IMR-90 (cell line): ENCODE data around the gene ESF1. TPM values are rescaled to one million over a fixed set of nuclear protein-coding genes. Genes with fewer than 3 reads are reported as not detected.

Experiments
- ATAC-seq: fragments of 200-7000 bp; cut with Tn5 transposase; 2 replicates; pipeline ENCODE4 v1.9.1; 2020; ENCODE audit warnings: low read depth, mild to moderate bottlenecking, moderate library complexity
- BruUV-seq: library from RNA; stranded (reverse); fragments of 400-500 nt; replicated peaks from 2 replicates; lab custom pipeline; 2021; lab: Mats Ljungman, UMichigan
- CTCF ChIA-PET: fragments of 300-600 bp; formaldehyde crosslinking; extraction: SDS; loops from one replicate; lab custom pipeline; 2021; ENCODE audit warnings: antibody characterized with exemption; lab: Yijun Ruan, JAX
- POLR2A ChIA-PET: fragments of 300-600 bp; sonication (Branson Sonifier 250); formaldehyde crosslinking; loops from one replicate; lab custom pipeline; 2022; ENCODE audit warnings: antibody characterized with exemption; ENCODE audit not compliant: unreplicated experiment; lab: Charles Lee
- DNase-seq: peaks from one replicate; pipeline ENCODE4 v3.0.0; 2013
- H2AFZ ChIP-seq: replicated peaks from 2 replicates; pipeline ENCODE3; 2013; ENCODE audit warnings: low read length, mild to moderate bottlenecking; ENCODE audit not compliant: poor library complexity
- H2AK5ac ChIP-seq: 2 replicates; pipeline ENCODE4 v1.6.1; 2013; ENCODE audit warnings: low read depth, low read length, inconsistent platforms
- H2AK9ac ChIP-seq: replicated peaks from 2 replicates; pipeline ENCODE3; 2013; ENCODE audit warnings: mild to moderate bottlenecking, low read depth, low read length, moderate library complexity; ENCODE audit not compliant: poor library complexity
- H2BK120ac ChIP-seq: 2 replicates; pipeline ENCODE4 v1.6.1; 2013; ENCODE audit warnings: low read depth, low read length, inconsistent platforms
- H2BK15ac ChIP-seq: 3 replicates; pipeline ENCODE4 v1.6.1; 2013; ENCODE audit warnings: low read depth, low read length, inconsistent platforms
- H2BK20ac ChIP-seq: 2 replicates; pipeline ENCODE4 v1.6.1; 2013; ENCODE audit warnings: low read depth, mild to moderate bottlenecking, inconsistent platforms, low read length, moderate library complexity
- H2BK5ac ChIP-seq: 2 replicates; pipeline ENCODE4 v1.6.1; 2013; ENCODE audit warnings: mild to moderate bottlenecking, low read depth, low read length, inconsistent platforms; ENCODE audit not compliant: poor library complexity, severe bottlenecking
- H3K14ac ChIP-seq: replicated peaks from 2 replicates; pipeline ENCODE4 v1.6.1; 2013; ENCODE audit warnings: low read depth, low read length, inconsistent platforms
- H3K18ac ChIP-seq: 2 replicates; pipeline ENCODE4 v1.6.1; 2013; ENCODE audit warnings: low read depth, low read length, control low read depth
- H3K23ac ChIP-seq: 2 replicates; pipeline ENCODE4 v1.6.1; 2013; ENCODE audit warnings: low read depth, low read length, inconsistent platforms
- H3K27ac ChIP-seq: 2 replicates; pipeline ENCODE4 v1.5.1; 2013; ENCODE audit warnings: mild to moderate bottlenecking, control low read depth, low read length; ENCODE audit not compliant: insufficient read depth
- H3K27me3 ChIP-seq: 2 replicates; pipeline ENCODE4 v1.6.1; 2013; ENCODE audit warnings: low read length; ENCODE audit not compliant: control insufficient read depth, insufficient read depth
- H3K36me3 ChIP-seq: 2 replicates; pipeline ENCODE4 v1.6.1; 2013; ENCODE audit warnings: low read length, mixed read lengths; ENCODE audit not compliant: control insufficient read depth, insufficient read depth
- H3K4ac ChIP-seq: 2 replicates; pipeline ENCODE4 v1.6.1; 2013; ENCODE audit warnings: low read depth, low read length, inconsistent platforms
- H3K4me1 ChIP-seq: 2 replicates; pipeline ENCODE4 v1.6.1; 2013; ENCODE audit warnings: low read length, mixed read lengths; ENCODE audit not compliant: control insufficient read depth, insufficient read depth
- H3K4me2 ChIP-seq: 2 replicates; pipeline ENCODE4 v1.6.1; 2013; ENCODE audit warnings: low read depth, mild to moderate bottlenecking, control low read depth, low read length, moderate library complexity
- H3K4me3 ChIP-seq: 2 replicates; pipeline ENCODE4 v1.5.1; 2013; ENCODE audit warnings: low read depth, mild to moderate bottlenecking, control low read depth, low read length, moderate library complexity; ENCODE audit not compliant: insufficient read depth
- H3K56ac ChIP-seq: 2 replicates; pipeline ENCODE4 v1.6.1; 2013; ENCODE audit warnings: low read length, inconsistent platforms; ENCODE audit not compliant: insufficient read depth; ENCODE audit errors: extremely low read depth
- H3K79me1 ChIP-seq, 2 experiments: 2 replicates each; pipeline ENCODE4 v1.6.1; 2013; ENCODE audit warnings: low read length in 2 of 2, inconsistent platforms in 1 of 2, low read depth in 1 of 2
- H3K9ac ChIP-seq: 2 replicates; pipeline ENCODE4 v1.6.1; 2013; ENCODE audit warnings: low read depth, low read length, control low read depth
- H3K9me1 ChIP-seq: 2 replicates; pipeline ENCODE4 v1.6.1; 2013; ENCODE audit warnings: low read length, inconsistent platforms; ENCODE audit not compliant: insufficient read depth
- H3K9me3 ChIP-seq: 2 replicates; pipeline ENCODE4 v1.6.1; 2013; ENCODE audit warnings: low read length; ENCODE audit not compliant: control insufficient read depth, insufficient read depth
- H4K20me1 ChIP-seq: 2 replicates; pipeline ENCODE4 v1.6.1; 2013; ENCODE audit warnings: low read length, inconsistent platforms; ENCODE audit not compliant: insufficient read depth
- H4K5ac ChIP-seq: 2 replicates; pipeline ENCODE4 v1.6.1; 2013; ENCODE audit warnings: mild to moderate bottlenecking, low read depth, low read length, control low read depth
- H4K8ac ChIP-seq, 2 experiments: 2 replicates each; pipeline ENCODE4 v1.6.1; 2013; ENCODE audit warnings: low read depth in 2 of 2, low read length in 2 of 2, control low read depth in 1 of 2, inconsistent platforms in 1 of 2
- H4K91ac ChIP-seq: 2 replicates; pipeline ENCODE4 v1.6.1; 2013; ENCODE audit warnings: low read depth, low read length, inconsistent platforms; ENCODE audit not compliant: insufficient read depth
- BHLHE40 ChIP-seq: fragments of 150-350 bp; IDR thresholded peaks from 2 replicates; pipeline ENCODE4 v1.6.1; 2016; ENCODE audit warnings: mild to moderate bottlenecking, low read depth, low read length
- CEBPB ChIP-seq: IDR thresholded peaks from 2 replicates; pipeline ENCODE4 v1.6.1; 2012; ENCODE audit warnings: low read depth, low read length, improper control_type of control experiment
- CHD1 ChIP-seq: IDR thresholded peaks from 2 replicates; pipeline ENCODE4 v1.6.1; 2012; ENCODE audit warnings: low read depth, low read length, improper control_type of control experiment
- ELK1 ChIP-seq: fragments of 150-350 bp; IDR thresholded peaks from 2 replicates; pipeline ENCODE4 v1.6.1; 2016; ENCODE audit warnings: low read depth, mild to moderate bottlenecking, low read length, moderate library complexity, borderline replicate concordance
- FOS ChIP-seq: fragments of 150-350 bp; IDR thresholded peaks from 2 replicates; pipeline ENCODE4 v1.6.1; 2016; ENCODE audit warnings: low read depth, low read length
- MAFK ChIP-seq: IDR thresholded peaks from 2 replicates; pipeline ENCODE4 v1.6.1; 2012; ENCODE audit warnings: low read depth, low read length, improper control_type of control experiment
- MAZ ChIP-seq: IDR thresholded peaks from 2 replicates; pipeline ENCODE4 v1.6.1; 2012; ENCODE audit warnings: low read depth, mild to moderate bottlenecking, low read length, improper control_type of control experiment, moderate library complexity, borderline replicate concordance
- MXI1 ChIP-seq: IDR thresholded peaks from 2 replicates; pipeline ENCODE4 v1.6.1; 2012; ENCODE audit warnings: low read depth, mild to moderate bottlenecking, low read length, moderate library complexity, borderline replicate concordance
- NFE2L2 ChIP-seq: fragments of 150-350 bp; IDR thresholded peaks from 2 replicates; pipeline ENCODE4 v1.6.1; 2016; ENCODE audit warnings: low read depth, mild to moderate bottlenecking, low read length
- POLR2A ChIP-seq: IDR thresholded peaks from 2 replicates; pipeline ENCODE4 v1.6.1; 2012; ENCODE audit warnings: mild to moderate bottlenecking, low read depth, low read length
- RAD21 ChIP-seq: IDR thresholded peaks from 2 replicates; pipeline ENCODE4 v1.6.1; 2012; ENCODE audit warnings: low read length, improper control_type of control experiment
- RCOR1 ChIP-seq: IDR thresholded peaks from 2 replicates; pipeline ENCODE4 v1.6.1; 2012; ENCODE audit warnings: mild to moderate bottlenecking, low read length, improper control_type of control experiment; ENCODE audit not compliant: insufficient replicate concordance
- RFX5 ChIP-seq: IDR thresholded peaks from 2 replicates; pipeline ENCODE4 v1.8.0; 2012; ENCODE audit warnings: low read depth, mild to moderate bottlenecking, low read length, moderate library complexity
- SMC3 ChIP-seq: fragments of 150-350 bp; IDR thresholded peaks from 2 replicates; pipeline ENCODE4 v1.6.1; 2016; ENCODE audit warnings: low read depth, mild to moderate bottlenecking, antibody characterized with exemption, low read length, moderate library complexity
- WGBS, 2 experiments: methylation state at CpG; one replicate each; pipeline versions ENCODE4 v1.1.5 to v1.1.7; 2013; ENCODE audit warnings: missing lambda C conversion rate in 2 of 2; ENCODE audit not compliant: insufficient read length in 1 of 2; ENCODE audit errors: extremely low coverage in 2 of 2; 5-methylcytosine and 5-hydroxymethylcytosine counted together
- dilution Hi-C: fragments of 300-500 bp; cut with HindIII; formaldehyde crosslinking; loops from one replicate; pipeline ENCODE4 v1.14.3; 2018; ENCODE audit warnings: low sequenced_read_pairs; ENCODE audit not compliant: unreplicated experiment
- in situ Hi-C: fragments of 300-500 bp; cut with MboI; formaldehyde crosslinking; loops from 3 replicates; pipeline ENCODE4 v1.14.3; 2019; ENCODE audit warnings: low sequenced_read_pairs, inconsistent platforms, mixed read lengths
- intact Hi-C: fragments of 100-400 bp; cut with micrococcal nuclease; formaldehyde crosslinking; loops from 2 replicates; pipeline ENCODE4 v1.10.0; 2022
- polyA plus RNA-seq, 3 experiments: library from polyadenylated mRNA; depleted of rRNA; stranded (reverse); fragments of >200 nt; gene quantifications; 2 replicates each; pipeline ENCODE4 v1.2.3, GENCODE V29; 2012; ENCODE audit warnings: low replicate concordance in 1 of 3
- total RNA-seq: library from RNA; depleted of rRNA; stranded (reverse); fragments of >200 nt; gene quantifications from 2 replicates; pipeline ENCODE4 v1.2.3, GENCODE V29; 2012
- TF ChIP-seq, protein P1 (sequence below): conservative IDR thresholded peaks from 2 replicates; pipeline ENCODE4 v1.5.1; 2012; ENCODE audit warnings: mild to moderate bottlenecking, low read depth, low read length, improper control_type of control experiment
- TF ChIP-seq, protein P2 (sequence below): fragments of 150-350 bp; IDR thresholded peaks from 2 replicates; pipeline ENCODE4 v1.6.1; 2017; ENCODE audit warnings: mild to moderate bottlenecking, antibody characterized with exemption, low read length, low read depth

ESF1 gene
- total and polyA plus RNA-seq, 2 of the 4 experiments (the other 2 are of a cell fraction) = 2.6 to 2.7 TPM

- Histone ChIP-seq H2AK5ac (no peak overlapping the region), H3K23ac (no peak overlapping the region), H3K9me1 (no peaks in the 10 kb centered on the region), H2AK9ac (no peak overlapping the region), H3K4ac (no peak overlapping the region), H3K27me3 (no peaks in the 10 kb centered on the region), H4K5ac (no peak overlapping the region), H3K18ac (no peak overlapping the region), H2BK15ac (no peak overlapping the region), H4K8ac (no peak overlapping the region), H3K14ac (no peak overlapping the region), H3K4me3 (no peak overlapping the region), H4K91ac (no peak overlapping the region), H2BK120ac (no peak overlapping the region), H3K27ac (no peak overlapping the region), H3K79me1 (no peaks in the 10 kb centered on the region; a peak in 1 of 4 replicates), H3K9ac (no peak overlapping the region), H2AFZ (no peak overlapping the region), H4K20me1 (no peaks in the 10 kb centered on the region), H2BK5ac (no peak overlapping the region), H3K4me1 (no peaks in the 10 kb centered on the region), H3K36me3 (peaks cover 6% of the 10 kb centered on the region; the same call in 1 of the 2 replicates), H3K9me3 (no peaks in the 10 kb centered on the region), H2BK20ac (no peak overlapping the region), H3K56ac (no peak overlapping the region), H3K4me2 (no peak overlapping the region)
- no peak for ATAC-seq
- no peak for DNase-seq
- TF ChIP-seq, protein P1, sequence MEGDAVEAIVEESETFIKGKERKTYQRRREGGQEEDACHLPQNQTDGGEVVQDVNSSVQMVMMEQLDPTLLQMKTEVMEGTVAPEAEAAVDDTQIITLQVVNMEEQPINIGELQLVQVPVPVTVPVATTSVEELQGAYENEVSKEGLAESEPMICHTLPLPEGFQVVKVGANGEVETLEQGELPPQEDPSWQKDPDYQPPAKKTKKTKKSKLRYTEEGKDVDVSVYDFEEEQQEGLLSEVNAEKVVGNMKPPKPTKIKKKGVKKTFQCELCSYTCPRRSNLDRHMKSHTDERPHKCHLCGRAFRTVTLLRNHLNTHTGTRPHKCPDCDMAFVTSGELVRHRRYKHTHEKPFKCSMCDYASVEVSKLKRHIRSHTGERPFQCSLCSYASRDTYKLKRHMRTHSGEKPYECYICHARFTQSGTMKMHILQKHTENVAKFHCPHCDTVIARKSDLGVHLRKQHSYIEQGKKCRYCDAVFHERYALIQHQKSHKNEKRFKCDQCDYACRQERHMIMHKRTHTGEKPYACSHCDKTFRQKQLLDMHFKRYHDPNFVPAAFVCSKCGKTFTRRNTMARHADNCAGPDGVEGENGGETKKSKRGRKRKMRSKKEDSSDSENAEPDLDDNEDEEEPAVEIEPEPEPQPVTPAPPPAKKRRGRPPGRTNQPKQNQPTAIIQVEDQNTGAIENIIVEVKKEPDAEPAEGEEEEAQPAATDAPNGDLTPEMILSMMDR = no peak
- TF ChIP-seq NFE2L2 (no peak), POLR2A (no peak), MAZ (no peak), FOS (no peak), MAFK (no peak), MXI1 (no peak), CHD1 (no peak), RCOR1 (no peak), RFX5 (no peak), BHLHE40 (no peak), SMC3 (no peak), CEBPB (no peak), RAD21 (no peak), ELK1 (no peak)
- TF ChIP-seq, protein P2, sequence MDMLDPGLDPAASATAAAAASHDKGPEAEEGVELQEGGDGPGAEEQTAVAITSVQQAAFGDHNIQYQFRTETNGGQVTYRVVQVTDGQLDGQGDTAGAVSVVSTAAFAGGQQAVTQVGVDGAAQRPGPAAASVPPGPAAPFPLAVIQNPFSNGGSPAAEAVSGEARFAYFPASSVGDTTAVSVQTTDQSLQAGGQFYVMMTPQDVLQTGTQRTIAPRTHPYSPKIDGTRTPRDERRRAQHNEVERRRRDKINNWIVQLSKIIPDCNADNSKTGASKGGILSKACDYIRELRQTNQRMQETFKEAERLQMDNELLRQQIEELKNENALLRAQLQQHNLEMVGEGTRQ = no peak
- dilution Hi-C loops = no loop called here
- no TSS peak for BruUV-seq
- ChIA-PET POLR2A (no interaction called here), CTCF (no interaction called here)
- intact Hi-C loops = no loop called here
- in situ Hi-C loops = loop anchor here (25.0 kb wide), 1 partner anchor 294 kb away; no protein-coding TSS in a partner anchor
- no CpG with 5 or more reads among the region's 1 CpG for WGBS, 2 experiments
These were observed 28.2 kb downstream of the ESF1 start for GRCh38 chr20:13756551-13756950.
